GM19372 (cell line): ENCODE measurements around the gene NEK5.
"Not testable (repeated sequence)": the region's sequence is repeated elsewhere in the genome, so short reads cannot be mapped to it uniquely, and the experiment has no call there.

Experiments used
- ATAC-seq: cut with Tn5 transposase; IDR thresholded peaks from one replicate; pipeline ENCODE4 v1.9.1; 2021; ENCODE audit warnings: mild to moderate bottlenecking, low read depth, moderate library complexity; ENCODE audit not compliant: unreplicated experiment

NEK5 gene, protein sequence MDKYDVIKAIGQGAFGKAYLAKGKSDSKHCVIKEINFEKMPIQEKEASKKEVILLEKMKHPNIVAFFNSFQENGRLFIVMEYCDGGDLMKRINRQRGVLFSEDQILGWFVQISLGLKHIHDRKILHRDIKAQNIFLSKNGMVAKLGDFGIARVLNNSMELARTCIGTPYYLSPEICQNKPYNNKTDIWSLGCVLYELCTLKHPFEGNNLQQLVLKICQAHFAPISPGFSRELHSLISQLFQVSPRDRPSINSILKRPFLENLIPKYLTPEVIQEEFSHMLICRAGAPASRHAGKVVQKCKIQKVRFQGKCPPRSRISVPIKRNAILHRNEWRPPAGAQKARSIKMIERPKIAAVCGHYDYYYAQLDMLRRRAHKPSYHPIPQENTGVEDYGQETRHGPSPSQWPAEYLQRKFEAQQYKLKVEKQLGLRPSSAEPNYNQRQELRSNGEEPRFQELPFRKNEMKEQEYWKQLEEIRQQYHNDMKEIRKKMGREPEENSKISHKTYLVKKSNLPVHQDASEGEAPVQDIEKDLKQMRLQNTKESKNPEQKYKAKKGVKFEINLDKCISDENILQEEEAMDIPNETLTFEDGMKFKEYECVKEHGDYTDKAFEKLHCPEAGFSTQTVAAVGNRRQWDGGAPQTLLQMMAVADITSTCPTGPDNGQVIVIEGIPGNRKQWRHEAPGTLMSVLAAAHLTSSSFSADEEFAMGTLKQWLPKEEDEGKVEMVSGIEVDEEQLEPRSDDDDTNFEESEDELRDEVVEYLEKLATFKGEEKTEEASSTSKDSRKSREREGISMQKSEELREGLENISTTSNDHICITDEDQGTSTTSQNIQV

GRCh38 chr13:52128714-52129700 lies at the start of gene NEK5:
Gene NEK5, minus strand, starts transcription at chr13:52129073. Its CDS starts 1,591 bp downstream, at chr13:52127482.
- peak; percentile 68 for ATAC-seq

GRCh38 chr13:52177276-52177675 lies 48.4 kb upstream of the NEK5 start:
- ATAC-seq, result no peak

GRCh38 chr13:52173970-52174369 lies 45.1 kb upstream of the NEK5 start:
- ATAC-seq, result not testable (repeated sequence)

DNA sequence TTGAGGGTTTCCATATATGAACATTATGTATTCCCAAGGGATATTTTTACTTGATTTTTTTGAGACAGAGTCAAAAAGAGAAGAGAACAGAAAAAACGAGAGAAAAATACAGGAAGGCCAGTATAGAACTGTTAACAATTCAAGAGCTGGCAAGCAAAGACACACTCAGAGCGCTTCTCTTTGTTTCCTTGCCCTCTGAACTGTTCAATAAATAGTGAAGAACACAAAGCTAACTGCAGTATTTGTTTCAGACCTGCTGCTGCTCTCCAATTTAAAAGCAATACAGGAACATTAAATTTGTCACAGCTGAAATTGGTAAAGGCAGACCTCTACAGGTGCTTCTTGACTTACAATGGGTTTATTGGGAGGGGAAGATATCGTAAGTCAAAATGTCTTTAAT lies 44.5 kb upstream of the NEK5 start:
- no peak for ATAC-seq

GRCh38 chr13:52171686-52172085 lies 42.8 kb upstream of the NEK5 start:
- not testable (repeated sequence) for ATAC-seq

DNA sequence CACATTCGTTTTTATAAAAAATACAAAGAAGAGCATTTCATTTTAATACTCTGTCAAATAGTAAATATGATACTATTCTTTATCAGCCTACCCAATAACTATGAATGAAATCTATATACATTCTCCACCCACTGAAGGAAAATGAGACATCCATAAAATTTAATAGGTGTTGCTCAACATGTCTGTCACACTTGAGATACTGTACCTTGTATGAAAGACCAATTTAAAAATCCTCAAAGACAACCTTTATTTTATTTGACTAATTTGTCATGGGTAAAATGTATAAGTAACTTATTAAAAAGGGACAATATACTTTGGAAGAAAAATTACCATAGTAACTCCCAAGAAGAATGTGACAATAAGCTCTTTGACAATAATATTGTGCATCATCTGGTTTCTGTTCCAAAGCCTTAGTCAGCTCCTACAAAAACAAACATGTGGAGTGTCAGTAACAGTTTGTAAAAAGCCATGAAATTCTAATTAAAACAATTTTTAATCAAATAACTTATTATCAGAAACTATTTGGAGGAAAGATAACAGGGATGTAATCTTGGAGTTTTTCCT lies 42.0 kb upstream of the NEK5 start:
- ATAC-seq, result not testable (repeated sequence)

- ATAC-seq, result no peak
These were observed 41.0 kb upstream of the NEK5 start for GRCh38 chr13:52169839-52170238.

DNA sequence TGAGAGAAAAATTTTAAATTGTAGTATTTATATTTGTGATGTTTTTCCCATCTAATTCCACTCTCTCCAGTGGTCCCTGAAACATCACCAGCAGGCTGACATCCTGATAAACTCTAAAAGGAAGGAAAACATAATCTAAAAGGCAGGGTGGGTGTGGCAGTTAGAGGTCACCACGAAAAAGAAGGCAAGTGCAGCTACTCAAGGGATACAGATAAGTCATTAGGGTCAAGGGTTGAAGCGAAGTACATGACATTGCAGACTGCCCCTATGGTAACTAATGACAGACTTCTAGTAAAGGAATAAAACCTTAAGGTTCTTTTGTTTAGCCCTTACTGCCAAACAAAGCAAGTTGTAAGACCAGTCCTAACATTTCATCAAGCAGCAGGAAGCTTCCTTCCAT lies 36.5 kb upstream of the NEK5 start:
- no peak for ATAC-seq

GRCh38 chr13:52164989-52165388 lies 36.1 kb upstream of the NEK5 start:
- ATAC-seq, result no peak

- not testable (repeated sequence) for ATAC-seq
These were observed 35.0 kb upstream of the NEK5 start for GRCh38 chr13:52163878-52164277.

GRCh38 chr13:52162279-52163101 lies 33.6 kb upstream of the NEK5 start:
- no peak for ATAC-seq

DNA sequence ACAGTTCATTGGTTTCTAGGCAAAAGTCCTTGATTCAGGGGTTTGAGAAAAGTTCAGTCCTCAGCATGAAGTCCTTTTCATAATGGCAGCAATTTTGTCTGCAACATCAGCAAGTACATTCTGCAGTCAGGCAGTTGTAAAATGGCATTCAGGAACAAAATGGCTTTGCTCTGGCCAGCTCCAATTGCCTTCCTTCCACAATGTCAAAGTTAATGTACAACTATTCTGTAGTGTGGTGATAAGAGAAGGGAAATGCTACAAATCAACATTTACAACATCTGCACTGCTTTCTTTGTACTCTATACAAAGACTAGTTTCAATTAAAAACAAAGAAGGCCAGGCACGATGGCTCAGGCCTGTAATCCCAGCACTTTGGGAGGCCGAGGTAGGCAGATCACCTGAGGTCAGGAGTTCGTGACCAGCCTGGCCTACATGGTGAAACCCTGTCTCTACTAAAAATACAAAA lies 32.3 kb upstream of the NEK5 start:
- ATAC-seq, result no peak

GRCh38 chr13:52160506-52160905 lies 31.6 kb upstream of the NEK5 start:
- no peak for ATAC-seq

GRCh38 chr13:52160053-52160452 lies 31.2 kb upstream of the NEK5 start:
- ATAC-seq, result no peak

DNA sequence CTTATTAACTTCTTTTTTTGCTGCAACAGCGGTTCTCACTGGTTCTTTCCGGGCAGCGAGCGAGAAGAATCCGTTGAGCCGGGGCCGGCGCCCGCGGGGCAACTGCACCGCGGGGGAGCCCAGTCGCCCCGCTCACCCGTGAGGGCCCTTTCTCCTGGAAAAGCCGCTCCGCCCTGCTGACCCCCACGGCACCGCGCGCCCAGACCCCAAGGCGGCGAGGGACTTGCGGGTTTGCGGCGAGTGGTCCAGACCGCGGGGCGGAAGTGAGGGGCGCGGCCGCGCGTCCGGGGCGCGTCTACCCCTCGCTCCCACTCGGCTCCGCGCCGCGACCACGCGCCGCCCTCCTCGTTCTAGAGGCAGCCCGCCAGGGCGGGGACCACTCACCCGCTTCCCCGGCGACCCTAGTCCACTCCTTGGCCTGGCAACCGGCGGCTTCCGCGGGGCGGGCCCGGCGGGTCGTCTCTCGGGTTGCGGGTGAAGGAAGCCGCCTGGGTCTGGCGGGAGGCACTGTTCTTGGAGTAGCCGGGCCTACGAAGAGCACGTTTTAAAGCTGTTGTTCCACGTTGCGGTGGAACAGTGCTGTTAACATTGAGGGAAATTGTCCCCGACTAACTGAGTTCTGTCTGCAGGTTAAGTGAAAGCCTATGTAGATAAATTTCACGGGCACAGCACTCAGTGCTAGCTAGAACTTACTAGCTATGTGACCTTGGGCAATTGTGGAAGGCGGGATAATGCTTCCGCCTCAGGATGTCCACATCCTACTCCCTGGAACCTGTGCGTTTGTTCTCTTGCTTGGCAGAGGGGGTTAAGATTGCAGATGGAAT lies 30.5 kb upstream of the NEK5 start, which contains the start of gene NEK3:
Gene NEK3, minus strand, starts transcription at position 439 of the 824 bp plus-strand sequence. CDS start 3,406 bp downstream, outside the sequence.
- peak; percentile 67 for ATAC-seq

- peak; percentile 8 for ATAC-seq
These were observed 29.8 kb upstream of the NEK5 start for GRCh38 chr13:52158629-52159158.

DNA sequence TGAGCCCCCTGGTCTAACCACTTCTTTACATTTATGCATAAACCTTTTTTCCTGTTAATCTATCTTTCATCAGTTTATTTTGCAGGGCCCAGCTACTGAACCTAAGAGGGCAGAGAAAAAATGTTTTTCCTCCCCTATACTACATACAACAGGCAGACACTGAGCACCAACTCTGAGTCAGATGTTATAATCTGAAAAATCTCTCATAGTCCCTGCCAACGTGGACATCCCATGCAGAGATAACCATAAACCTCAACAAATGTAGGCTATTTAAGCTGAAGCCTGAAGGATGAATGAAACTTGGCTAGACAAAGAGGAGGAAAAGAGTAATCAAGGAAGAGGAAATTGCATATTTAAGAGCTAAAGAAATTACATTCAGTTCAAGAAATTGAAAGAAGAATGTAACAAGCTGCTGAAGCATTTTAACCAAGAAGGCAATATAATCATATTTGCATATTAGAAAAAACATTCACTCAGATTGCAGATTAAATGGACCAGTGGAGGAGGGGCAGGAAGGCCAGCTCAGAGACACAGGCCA lies 27.9 kb upstream of the NEK5 start:
- ATAC-seq, result no peak

- ATAC-seq, result no peak
These were observed 26.3 kb upstream of the NEK5 start for GRCh38 chr13:52155177-52155576.
